SK-N-SH (cell line): Measurements from ENCODE around the gene CDC6. TPM values are rescaled to one million over a fixed set of nuclear protein-coding genes. Genes with fewer than 3 reads are reported as not detected.

Source experiments
- CTCF ChIA-PET: fragments of 300-600, 350-600 bp; formaldehyde crosslinking; extraction: SDS; loops from one replicate; lab custom pipeline; 2021; lab: Yijun Ruan, JAX
- POLR2A ChIA-PET: fragments of 350-600 bp; sonication (Branson Sonifier 250); formaldehyde crosslinking; extraction: SDS; loops from one replicate; lab custom pipeline; 2020; ENCODE audit warnings: antibody characterized with exemption, inconsistent platforms; lab: Yijun Ruan, JAX
- DNase-seq: peaks from one replicate; pipeline ENCODE4 v3.0.0; 2012
- H2AFZ ChIP-seq: fragments of 200-600 bp; sonication (generic); 2 replicates; pipeline ENCODE4 v1.8.1; 2016; ENCODE audit warnings: antibody characterized with exemption, mild to moderate bottlenecking, low read depth
- H3F3A ChIP-seq: fragments of 200-600 bp; sonication (generic); replicated peaks from 2 replicates; pipeline ENCODE3; 2016; ENCODE audit warnings: antibody characterized with exemption, mild to moderate bottlenecking; ENCODE audit not compliant: insufficient read depth
- H3K27ac ChIP-seq, 2 experiments: fragments of 200-500 bp in 1 of 2; fragments of 200-600 bp in 1 of 2; sonication (Bioruptor generic) in 1 of 2; sonication (generic), shearing (Covaris generic) in 1 of 2; 2 replicates each; pipeline versions ENCODE4 v1.5.1 to v1.6.1; 2014 to 2016; ENCODE audit warnings: low read depth in 2 of 2, inconsistent platforms in 1 of 2, low read length in 1 of 2, mild to moderate bottlenecking in 1 of 2, mixed read lengths in 1 of 2
- H3K27me3 ChIP-seq: fragments of 200-600 bp; sonication (generic), shearing (Covaris generic); 2 replicates; pipeline ENCODE4 v1.6.1; 2016; ENCODE audit warnings: mixed run types; ENCODE audit not compliant: insufficient read depth
- H3K36me3 ChIP-seq, 2 experiments: fragments of 200-500 bp in 1 of 2; fragments of 200-600 bp in 1 of 2; sonication (Bioruptor generic) in 1 of 2; sonication (generic) in 1 of 2; replicated peaks in 1 of 2; 2 replicates each; pipeline versions ENCODE3 to v1.5.1; 2014 to 2016; ENCODE audit warnings: low read length in 1 of 2, mild to moderate bottlenecking in 1 of 2; ENCODE audit not compliant: insufficient read depth in 2 of 2, control insufficient read depth in 1 of 2
- H3K4me1 ChIP-seq, 2 experiments: fragments of 200-500 bp in 1 of 2; fragments of 200-600 bp in 1 of 2; sonication (Bioruptor generic) in 1 of 2; sonication (generic), shearing (Covaris generic) in 1 of 2; 2 replicates each; pipeline versions ENCODE4 v1.5.1 to v1.6.1; 2014 to 2016; ENCODE audit warnings: low read depth in 1 of 2, low read length in 1 of 2, mixed run types in 1 of 2; ENCODE audit not compliant: insufficient read depth in 2 of 2, control insufficient read depth in 1 of 2
- H3K4me2 ChIP-seq: fragments of 200-600 bp; sonication (generic), shearing (Covaris generic); 2 replicates; pipeline ENCODE4 v1.6.1; 2017; ENCODE audit warnings: mixed run types
- H3K4me3 ChIP-seq, 2 experiments: fragments of 200-500 bp in 1 of 2; fragments of 200-600 bp in 1 of 2; sonication (Bioruptor generic) in 1 of 2; sonication (generic), shearing (Covaris generic) in 1 of 2; 2 replicates each; pipeline versions ENCODE4 v1.5.1 to v1.8.1; 2014 to 2016; ENCODE audit warnings: low read depth in 2 of 2, inconsistent platforms in 1 of 2, low read length in 1 of 2, mild to moderate bottlenecking in 1 of 2, mixed read lengths in 1 of 2, moderate library complexity in 1 of 2
- H3K79me2 ChIP-seq: fragments of 200-600 bp; sonication (generic); 2 replicates; pipeline ENCODE4 v1.8.1; 2017; ENCODE audit warnings: mild to moderate bottlenecking; ENCODE audit not compliant: insufficient read depth
- H3K9ac ChIP-seq: fragments of 200-600 bp; sonication (generic); 2 replicates; pipeline ENCODE4 v1.6.1; 2017; ENCODE audit warnings: mixed run types
- H3K9me2 ChIP-seq: fragments of 200-600 bp; sonication (generic); 2 replicates; pipeline ENCODE4 v1.6.1; 2017; ENCODE audit warnings: mixed run types
- H3K9me3 ChIP-seq: fragments of 200-600 bp; sonication (generic); 2 replicates; pipeline ENCODE4 v1.6.1; 2017; ENCODE audit warnings: mixed run types, mild to moderate bottlenecking, moderate library complexity
- H4K20me1 ChIP-seq: fragments of 200-600 bp; sonication (generic); 2 replicates; pipeline ENCODE4 v1.6.1; 2017; ENCODE audit warnings: mild to moderate bottlenecking, mixed run types; ENCODE audit not compliant: insufficient read depth
- CHD2 ChIP-seq: fragments of 150-350 bp; IDR thresholded peaks from 2 replicates; pipeline ENCODE4 v1.6.1; 2018; ENCODE audit warnings: low read length; ENCODE audit not compliant: partially characterized antibody
- CTCF ChIP-seq: fragments of 200-600 bp; sonication (generic); IDR thresholded peaks from 2 replicates; pipeline ENCODE4 v1.6.1; 2017; ENCODE audit warnings: antibody characterized with exemption, mild to moderate bottlenecking, moderate library complexity
- ELF1 ChIP-seq: IDR thresholded peaks from 2 replicates; pipeline ENCODE4 v1.4.0; 2012
- EZH2phosphoT487 ChIP-seq: fragments of 200-600 bp; sonication (generic); IDR thresholded peaks from 2 replicates; pipeline ENCODE4 v1.6.1; 2017; ENCODE audit warnings: low read depth, mixed run types, mild to moderate bottlenecking, antibody characterized with exemption, moderate library complexity, borderline replicate concordance
- FOXM1 ChIP-seq: IDR thresholded peaks from 2 replicates; pipeline ENCODE4 v1.4.0; 2012; ENCODE audit warnings: low read depth, mild to moderate bottlenecking
- GABPA ChIP-seq: IDR thresholded peaks from 2 replicates; pipeline ENCODE4 v1.4.0; 2012; ENCODE audit warnings: low read depth, mild to moderate bottlenecking
- JUND ChIP-seq: IDR thresholded peaks from 2 replicates; pipeline ENCODE4 v1.4.0; 2012
- MEF2A ChIP-seq: IDR thresholded peaks from 2 replicates; pipeline ENCODE4 v1.4.0; 2012; ENCODE audit warnings: low read depth, borderline replicate concordance
- NFIC ChIP-seq: IDR thresholded peaks from 2 replicates; pipeline ENCODE4 v1.4.0; 2012; ENCODE audit warnings: borderline replicate concordance
- NRF1 ChIP-seq: IDR thresholded peaks from 2 replicates; pipeline ENCODE4 v1.6.1; 2012; ENCODE audit warnings: low read depth, mild to moderate bottlenecking, low read length
- PBX3 ChIP-seq: IDR thresholded peaks from 2 replicates; pipeline ENCODE4; 2012
- RCOR1 ChIP-seq: fragments of 150-350 bp; IDR thresholded peaks from 2 replicates; pipeline ENCODE4 v1.6.1; 2017; ENCODE audit warnings: antibody characterized with exemption, low read length
- TEAD4 ChIP-seq: IDR thresholded peaks from 2 replicates; pipeline ENCODE4 v1.4.0; 2012; ENCODE audit warnings: mild to moderate bottlenecking, borderline replicate concordance; ENCODE audit not compliant: insufficient read depth
- USF1 ChIP-seq: IDR thresholded peaks from 2 replicates; pipeline ENCODE4 v1.4.0; 2012; ENCODE audit warnings: low read depth, borderline replicate concordance
- ZBTB33 ChIP-seq: IDR thresholded peaks from 2 replicates; pipeline ENCODE4 v1.4.0; 2012; ENCODE audit warnings: low read depth, borderline replicate concordance
- WGBS: methylation state at CpG from one replicate; pipeline ENCODE4 v1.1.6; 2017; ENCODE audit warnings: low lambda C conversion rate; 5-methylcytosine and 5-hydroxymethylcytosine counted together
- polyA plus RNA-seq, 3 experiments: library from polyadenylated mRNA; depleted of rRNA; stranded (reverse); fragments of >200 nt; gene quantifications; 2 replicates each; pipeline ENCODE4 v1.2.3, GENCODE V29; 2012
- TF ChIP-seq, protein P1 (sequence below): fragments of 150-350 bp; IDR thresholded peaks from 2 replicates; pipeline ENCODE4 v1.6.1; 2017; ENCODE audit warnings: antibody characterized with exemption, low read length, low read depth, borderline replicate concordance
- TF ChIP-seq, protein P2 (sequence below): fragments of 150-350 bp; IDR thresholded peaks from 2 replicates; pipeline ENCODE4 v1.6.1; 2016; ENCODE audit warnings: mild to moderate bottlenecking, low read depth, low read length

Gene CDC6
- polyA plus RNA-seq, 1 of the 3 experiments (the other 2 are of a cell fraction) = 12.7 TPM

DNA sequence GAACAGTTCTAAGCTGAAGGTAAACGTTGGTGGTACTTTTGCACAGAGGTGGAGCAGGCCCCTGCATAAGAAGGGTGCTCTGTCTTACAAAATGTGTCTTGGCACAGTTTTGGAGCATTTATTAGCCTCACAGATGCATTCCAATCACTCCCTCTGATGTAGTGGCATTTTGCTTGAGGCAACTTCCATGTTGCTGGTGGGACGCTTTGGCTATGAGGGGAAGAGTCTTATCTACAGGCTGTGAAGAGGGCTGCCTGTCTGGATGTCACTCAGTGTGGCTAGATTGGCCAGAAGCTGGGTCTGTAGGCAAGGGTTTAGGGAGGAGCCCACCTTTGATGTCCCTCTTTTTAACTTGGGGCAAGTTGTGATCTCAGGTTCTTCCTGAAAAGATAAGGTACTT, 18.7 kb downstream of the CDC6 start:
- WGBS = 29% methylated on average over 2 of the region's 2 CpGs
- H3K27ac ChIP-seq = peak overlapping the region; percentile 95 to 99
- H3K4me2 ChIP-seq = peak overlapping the region; percentile 81; the same call in 1 of the 2 replicates
- H3K4me1 ChIP-seq = peaks cover 57 to 78% of the 10 kb centered on the region in 2 experiments
- DNase-seq = peak; percentile 9
- ChIA-PET POLR2A (interaction anchor here (0.5 to 3.5 kb wide), 8 partner anchors 25 to 236 kb away, joined by 3 to 21 read pairs (median 7); no protein-coding TSS in a partner anchor), CTCF (interaction anchor here (1.2 to 36.0 kb wide), 6 partner anchors 17 to 227 kb away, joined by 3 to 1706 read pairs (median 8); partner anchors contain the start of genes GJD3 and IGFBP4)
- peaks cover 58% of the 10 kb centered on the region for H3F3A ChIP-seq
- no peaks in the 10 kb centered on the region for H3K9me3 ChIP-seq
- no peaks in the 10 kb centered on the region for H3K9me2 ChIP-seq
- H2AFZ ChIP-seq = no peak overlapping the region
- H3K4me3 ChIP-seq = no peak overlapping the region
- H3K79me2 ChIP-seq = peaks cover 16% of the 10 kb centered on the region; the same call in 1 of the 2 replicates
- H3K27me3 ChIP-seq = no peaks in the 10 kb centered on the region
- peak overlapping the region; percentile 26; the same call in 1 of the 2 replicates for H3K9ac ChIP-seq
- no peaks in the 10 kb centered on the region for H4K20me1 ChIP-seq
- TF ChIP-seq ZBTB33 (no peak), RCOR1 (peak; percentile 54; the same call in 1 of the 2 replicates), NFIC (no peak)
- TF ChIP-seq, all 33 proteins: peak for 1
- peaks cover 0 to 9% of the 10 kb centered on the region in 2 experiments for H3K36me3 ChIP-seq

DNA sequence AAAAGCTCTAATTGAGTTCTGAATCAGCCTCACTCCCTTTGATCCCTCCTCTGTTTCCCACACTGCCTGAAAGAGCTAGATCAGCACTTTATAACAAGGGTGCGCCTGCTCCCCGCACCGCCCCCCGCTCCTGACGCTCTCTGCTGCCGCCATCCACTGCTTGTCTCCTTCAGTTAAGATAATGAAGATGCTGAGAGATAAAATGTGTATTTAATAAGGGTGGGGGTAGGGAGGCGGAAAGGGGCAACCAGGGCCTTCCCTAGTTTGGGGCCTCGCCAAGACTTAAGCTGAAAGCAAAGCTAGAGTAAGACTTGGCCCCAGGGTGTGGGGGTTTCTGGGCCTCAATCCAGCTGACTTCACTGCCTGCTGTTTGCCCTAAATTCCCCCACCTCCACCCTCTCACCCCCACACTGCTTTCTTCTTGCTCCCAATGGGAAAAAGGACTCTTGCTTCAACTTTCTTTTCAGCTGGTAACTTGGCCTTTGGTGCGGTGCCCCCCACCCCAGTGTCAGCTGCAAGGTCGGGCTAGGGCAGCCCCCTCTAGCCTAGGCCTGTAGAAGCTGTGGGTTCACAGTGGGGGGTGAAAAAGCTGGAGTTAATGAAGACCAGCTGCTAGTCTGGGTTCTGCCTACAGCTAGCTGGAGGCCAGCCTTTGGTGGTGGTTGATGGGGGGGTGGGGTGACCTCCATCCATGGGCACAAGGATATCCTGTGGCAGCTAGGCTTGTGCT, 19.5 kb downstream of the CDC6 start:
- Histone ChIP-seq H3K4me1 (peaks cover 65 to 85% of the 10 kb centered on the region in 2 experiments), H3K9ac (peak overlapping the region; percentile 26; the same call in 1 of the 2 replicates), H3K9me2 (no peaks in the 10 kb centered on the region), H3F3A (peaks cover 65% of the 10 kb centered on the region), H2AFZ (no peak overlapping the region), H3K27me3 (no peaks in the 10 kb centered on the region), H3K27ac (peak overlapping the region; percentile 95 to 99), H4K20me1 (no peaks in the 10 kb centered on the region), H3K4me2 (peak overlapping the region; percentile 81), H3K9me3 (no peaks in the 10 kb centered on the region), H3K4me3 (peak overlapping the region; percentile 3 to 48; a peak in 1 of 4 replicates), H3K36me3 (peaks cover 0 to 4% of the 10 kb centered on the region in 2 experiments), H3K79me2 (peaks cover 16% of the 10 kb centered on the region; the same call in 1 of the 2 replicates)
- WGBS = 13% methylated on average over 10 of the region's 10 CpGs
- ChIA-PET POLR2A (interaction anchor here (0.5 to 3.5 kb wide), 17 partner anchors 9 to 856 kb away, joined by 3 to 21 read pairs (median 5); partner anchors contain the start of genes TOP2A and WIPF2), CTCF (interaction anchor here (1.2 to 36.0 kb wide), 8 partner anchors 17 to 253 kb away, joined by 3 to 1706 read pairs (median 6); partner anchors contain the start of genes GJD3, IGFBP4 and TOP2A)
- DNase-seq = peak; percentile 70
- TF ChIP-seq GABPA = no peak
- TF ChIP-seq, protein P1, sequence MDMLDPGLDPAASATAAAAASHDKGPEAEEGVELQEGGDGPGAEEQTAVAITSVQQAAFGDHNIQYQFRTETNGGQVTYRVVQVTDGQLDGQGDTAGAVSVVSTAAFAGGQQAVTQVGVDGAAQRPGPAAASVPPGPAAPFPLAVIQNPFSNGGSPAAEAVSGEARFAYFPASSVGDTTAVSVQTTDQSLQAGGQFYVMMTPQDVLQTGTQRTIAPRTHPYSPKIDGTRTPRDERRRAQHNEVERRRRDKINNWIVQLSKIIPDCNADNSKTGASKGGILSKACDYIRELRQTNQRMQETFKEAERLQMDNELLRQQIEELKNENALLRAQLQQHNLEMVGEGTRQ = no peak
- TF ChIP-seq MEF2A = no peak
- peak; percentile 95 for TF ChIP-seq PBX3
- no peak for TF ChIP-seq CTCF
- no peak for TF ChIP-seq NRF1
- TF ChIP-seq JUND = peak; percentile 84
- TF ChIP-seq, protein P2, sequence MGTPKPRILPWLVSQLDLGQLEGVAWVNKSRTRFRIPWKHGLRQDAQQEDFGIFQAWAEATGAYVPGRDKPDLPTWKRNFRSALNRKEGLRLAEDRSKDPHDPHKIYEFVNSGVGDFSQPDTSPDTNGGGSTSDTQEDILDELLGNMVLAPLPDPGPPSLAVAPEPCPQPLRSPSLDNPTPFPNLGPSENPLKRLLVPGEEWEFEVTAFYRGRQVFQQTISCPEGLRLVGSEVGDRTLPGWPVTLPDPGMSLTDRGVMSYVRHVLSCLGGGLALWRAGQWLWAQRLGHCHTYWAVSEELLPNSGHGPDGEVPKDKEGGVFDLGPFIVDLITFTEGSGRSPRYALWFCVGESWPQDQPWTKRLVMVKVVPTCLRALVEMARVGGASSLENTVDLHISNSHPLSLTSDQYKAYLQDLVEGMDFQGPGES = no peak
- peak; percentile 11; the same call in 1 of the 2 replicates for TF ChIP-seq ELF1
- peak; percentile 83; the same call in 1 of the 2 replicates for TF ChIP-seq FOXM1
- TF ChIP-seq TEAD4 = peak; percentile 61; the same call in 1 of the 2 replicates
- no peak for TF ChIP-seq EZH2phosphoT487
- no peak for TF ChIP-seq USF1
- TF ChIP-seq CHD2 = peak; percentile 92
